ENCODE data around the gene PSMA3. TPM values are rescaled to one million over a fixed set of nuclear protein-coding genes. Genes with fewer than 3 reads are reported as not detected.

PSMA3 gene
- total and polyA plus RNA-seq, 9 donors: 68.1 to 136 (median 80.3) TPM

- intact Hi-C loops (cut with DNase I): no loop called here
- Histone ChIP-seq H3K27me3 (no peaks in the 10 kb centered on the region), H3K9me3 (no peaks in the 10 kb centered on the region), H3K27ac (no peak overlapping the region), H3K4me1 (ENCODE audit: insufficient read depth) (peaks cover 2% of the 10 kb centered on the region), H3K36me3 (no peaks in the 10 kb centered on the region), H3K4me3 (no peak overlapping the region)
- TF ChIP-seq CTCF (IDR thresholded peaks at IDR 0.05): no peak
- no peak for TF ChIP-seq EP300 (IDR thresholded peaks at IDR 0.05)
- TF ChIP-seq POLR2A (IDR thresholded peaks at IDR 0.05): no peak
- DNase-seq: no peak
Observed at GRCh38 chr14:58274881-58275280, 30.2 kb downstream of the PSMA3 start.

GRCh38 chr14:58275527-58276190 is 31.0 kb downstream of the PSMA3 start:
- TF ChIP-seq CTCF (IDR thresholded peaks at IDR 0.05): no peak
- TF ChIP-seq EP300 (IDR thresholded peaks at IDR 0.05): no peak
- no peak for TF ChIP-seq POLR2A (IDR thresholded peaks at IDR 0.05)
- Histone ChIP-seq H3K4me3 (no peak overlapping the region), H3K27me3 (no peaks in the 10 kb centered on the region), H3K36me3 (no peaks in the 10 kb centered on the region), H3K27ac (no peak overlapping the region), H3K9me3 (no peaks in the 10 kb centered on the region), H3K4me1 (ENCODE audit: insufficient read depth) (peaks cover 2% of the 10 kb centered on the region)
- intact Hi-C loops (cut with DNase I): no loop called here
- WGBS, 3 donors: 65 to 66% (median 65%) methylated on average over 2 of the region's 2 CpGs
- no peak for DNase-seq

- Histone ChIP-seq H3K36me3 (no peaks in the 10 kb centered on the region), H3K27me3 (no peaks in the 10 kb centered on the region), H3K4me1 (ENCODE audit: insufficient read depth) (peaks cover 2% of the 10 kb centered on the region), H3K27ac (no peak overlapping the region), H3K9me3 (no peaks in the 10 kb centered on the region), H3K4me3 (no peak overlapping the region)
- WGBS, 3 donors: 67 to 78% (median 77%) methylated on average over 1 of the region's 1 CpG
- TF ChIP-seq EP300 (IDR thresholded peaks at IDR 0.05): no peak
- no peak for TF ChIP-seq CTCF (IDR thresholded peaks at IDR 0.05)
- no peak for TF ChIP-seq POLR2A (IDR thresholded peaks at IDR 0.05)
- intact Hi-C loops (cut with DNase I): no loop called here
- no peak for DNase-seq
Observed at GRCh38 chr14:58276208-58276607, 31.6 kb downstream of the PSMA3 start.

GRCh38 chr14:58278177-58278576 is 33.5 kb downstream of the PSMA3 start:
- H3K27ac ChIP-seq: no peak overlapping the region
- H3K4me1 ChIP-seq (ENCODE audit: insufficient read depth): peaks cover 4% of the 10 kb centered on the region
- 94 to 95% (median 94%) methylated on average over 8 of the region's 8 CpGs for WGBS, 3 donors
- no peaks in the 10 kb centered on the region for H3K27me3 ChIP-seq
- DNase-seq: no peak
- H3K4me3 ChIP-seq: no peak overlapping the region
- no peaks in the 10 kb centered on the region for H3K36me3 ChIP-seq
- no peaks in the 10 kb centered on the region for H3K9me3 ChIP-seq
- intact Hi-C loops (cut with DNase I): no loop called here
- no peak for TF ChIP-seq POLR2A (IDR thresholded peaks at IDR 0.05)
- no peak for TF ChIP-seq EP300 (IDR thresholded peaks at IDR 0.05)
- TF ChIP-seq CTCF (IDR thresholded peaks at IDR 0.05): no peak
